Measurements from ENCODE around the gene FBXL19.
"Not testable (repeated sequence)": the region's sequence is repeated elsewhere in the genome, so short reads cannot be mapped to it uniquely, and the experiment has no call there.

FBXL19 gene

DNA sequence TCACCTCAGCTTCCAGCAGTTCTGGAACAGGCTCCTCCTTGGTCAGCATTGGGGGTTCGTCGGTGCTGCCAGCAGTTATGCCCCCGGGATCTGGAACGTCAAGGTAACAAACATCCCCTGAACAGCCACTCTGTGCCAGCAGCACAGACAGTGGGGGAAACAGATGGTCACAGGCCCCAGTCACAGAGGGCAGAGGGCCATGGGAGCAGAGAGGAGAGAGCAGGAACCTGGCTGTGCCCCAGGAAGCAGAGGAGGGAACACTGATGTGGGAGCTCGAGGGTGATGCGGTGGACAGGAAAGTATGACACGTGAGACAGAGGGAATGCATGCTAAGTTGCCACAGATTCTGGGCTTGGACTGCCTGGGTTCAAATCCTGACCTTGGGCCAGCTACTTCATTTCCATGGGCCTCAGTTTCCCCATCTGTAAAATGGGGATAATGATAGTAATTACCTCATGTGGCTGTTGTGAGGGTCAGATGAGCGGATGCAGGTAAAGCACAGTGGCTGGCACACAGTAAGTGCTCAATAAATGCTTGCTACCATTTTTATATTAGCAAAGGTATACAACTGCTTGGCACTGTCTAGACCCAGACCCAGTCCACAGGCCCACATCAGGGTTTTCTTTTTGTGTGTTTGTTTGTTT, 34.4 kb upstream of the FBXL19 start:
- no peak overlapping the region for H3K4me3 ChIP-seq (ENCODE audit: low read length)
- peaks cover 17% of the 10 kb centered on the region for H3K4me1 ChIP-seq (ENCODE audit: control insufficient read depth, low read length)
- peaks cover 20% of the 10 kb centered on the region for H3K36me3 ChIP-seq (ENCODE audit: control insufficient read depth, low read length)
- H3K9me3 ChIP-seq (ENCODE audit: control insufficient read depth, insufficient read depth, low read length), result no peaks in the 10 kb centered on the region
- no peaks in the 10 kb centered on the region for H3K27me3 ChIP-seq (ENCODE audit: control insufficient read depth, low read length)
- H3K9me2 ChIP-seq (replicated peaks; ENCODE audit: control insufficient read depth, low read length), result no peaks in the 10 kb centered on the region
- peaks cover 10% of the 10 kb centered on the region for H3K79me2 ChIP-seq (ENCODE audit: control insufficient read depth, low read length)
- H3K27ac ChIP-seq (ENCODE audit: low read depth, low read length), result no peak overlapping the region
- no peaks in the 10 kb centered on the region; the same call in 1 of the 2 replicates for H3F3A ChIP-seq (ENCODE audit: control insufficient read depth, insufficient read depth)
- H3K4me2 ChIP-seq (ENCODE audit: low read length), result no peak overlapping the region
- TF ChIP-seq EZH2phosphoT487 (IDR thresholded peaks at IDR 0.05; ENCODE audit: borderline replicate concordance, low read length), result no peak
- TF ChIP-seq, protein P1, sequence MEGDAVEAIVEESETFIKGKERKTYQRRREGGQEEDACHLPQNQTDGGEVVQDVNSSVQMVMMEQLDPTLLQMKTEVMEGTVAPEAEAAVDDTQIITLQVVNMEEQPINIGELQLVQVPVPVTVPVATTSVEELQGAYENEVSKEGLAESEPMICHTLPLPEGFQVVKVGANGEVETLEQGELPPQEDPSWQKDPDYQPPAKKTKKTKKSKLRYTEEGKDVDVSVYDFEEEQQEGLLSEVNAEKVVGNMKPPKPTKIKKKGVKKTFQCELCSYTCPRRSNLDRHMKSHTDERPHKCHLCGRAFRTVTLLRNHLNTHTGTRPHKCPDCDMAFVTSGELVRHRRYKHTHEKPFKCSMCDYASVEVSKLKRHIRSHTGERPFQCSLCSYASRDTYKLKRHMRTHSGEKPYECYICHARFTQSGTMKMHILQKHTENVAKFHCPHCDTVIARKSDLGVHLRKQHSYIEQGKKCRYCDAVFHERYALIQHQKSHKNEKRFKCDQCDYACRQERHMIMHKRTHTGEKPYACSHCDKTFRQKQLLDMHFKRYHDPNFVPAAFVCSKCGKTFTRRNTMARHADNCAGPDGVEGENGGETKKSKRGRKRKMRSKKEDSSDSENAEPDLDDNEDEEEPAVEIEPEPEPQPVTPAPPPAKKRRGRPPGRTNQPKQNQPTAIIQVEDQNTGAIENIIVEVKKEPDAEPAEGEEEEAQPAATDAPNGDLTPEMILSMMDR (IDR thresholded peaks at IDR 0.05; ENCODE audit: low read depth, low read length, poor library complexity, severe bottlenecking), result no peak
- H4K20me1 ChIP-seq (ENCODE audit: control insufficient read depth, insufficient read depth, low read depth, low read length), result no peaks in the 10 kb centered on the region

DNA sequence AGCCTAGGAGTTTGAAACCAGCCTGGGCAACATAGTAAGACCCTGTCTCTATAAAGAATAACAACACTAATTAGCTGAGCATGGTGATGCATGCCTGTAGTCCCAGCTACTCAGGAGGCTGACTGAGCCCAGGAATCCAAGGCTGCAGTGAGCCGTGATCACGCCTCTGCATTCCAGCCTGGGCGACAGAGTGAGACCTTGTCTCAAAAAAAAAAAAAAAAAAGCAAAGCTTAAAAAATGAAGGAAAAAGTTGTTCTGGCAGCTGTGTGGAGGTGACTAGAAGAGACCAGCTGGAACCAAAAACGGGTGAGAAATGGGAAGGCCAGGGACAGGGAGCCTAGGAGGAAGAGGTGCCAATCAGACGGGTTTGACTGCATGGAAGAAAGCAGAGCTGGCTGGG, 33.7 kb upstream of the FBXL19 start:
- Histone ChIP-seq H3K36me3 (ENCODE audit: control insufficient read depth, low read length) (peaks cover 20% of the 10 kb centered on the region), H3K79me2 (ENCODE audit: control insufficient read depth, low read length) (peaks cover 10% of the 10 kb centered on the region), H4K20me1 (ENCODE audit: control insufficient read depth, insufficient read depth, low read depth, low read length) (no peaks in the 10 kb centered on the region), H3K9me3 (ENCODE audit: control insufficient read depth, insufficient read depth, low read length) (no peaks in the 10 kb centered on the region), H3F3A (ENCODE audit: control insufficient read depth, insufficient read depth) (peaks cover 6% of the 10 kb centered on the region), H3K4me2 (ENCODE audit: low read length) (no peak overlapping the region), H3K27ac (ENCODE audit: low read depth, low read length) (no peak overlapping the region), H3K9me2 (replicated peaks; ENCODE audit: control insufficient read depth, low read length) (no peaks in the 10 kb centered on the region), H3K27me3 (ENCODE audit: control insufficient read depth, low read length) (no peaks in the 10 kb centered on the region), H3K4me1 (ENCODE audit: control insufficient read depth, low read length) (peaks cover 22% of the 10 kb centered on the region), H3K4me3 (ENCODE audit: low read length) (no peak overlapping the region)
- TF ChIP-seq, protein P1 (IDR thresholded peaks at IDR 0.05; ENCODE audit: low read depth, low read length, poor library complexity, severe bottlenecking), result no peak
- no peak for TF ChIP-seq EZH2phosphoT487 (IDR thresholded peaks at IDR 0.05; ENCODE audit: borderline replicate concordance, low read length)

DNA sequence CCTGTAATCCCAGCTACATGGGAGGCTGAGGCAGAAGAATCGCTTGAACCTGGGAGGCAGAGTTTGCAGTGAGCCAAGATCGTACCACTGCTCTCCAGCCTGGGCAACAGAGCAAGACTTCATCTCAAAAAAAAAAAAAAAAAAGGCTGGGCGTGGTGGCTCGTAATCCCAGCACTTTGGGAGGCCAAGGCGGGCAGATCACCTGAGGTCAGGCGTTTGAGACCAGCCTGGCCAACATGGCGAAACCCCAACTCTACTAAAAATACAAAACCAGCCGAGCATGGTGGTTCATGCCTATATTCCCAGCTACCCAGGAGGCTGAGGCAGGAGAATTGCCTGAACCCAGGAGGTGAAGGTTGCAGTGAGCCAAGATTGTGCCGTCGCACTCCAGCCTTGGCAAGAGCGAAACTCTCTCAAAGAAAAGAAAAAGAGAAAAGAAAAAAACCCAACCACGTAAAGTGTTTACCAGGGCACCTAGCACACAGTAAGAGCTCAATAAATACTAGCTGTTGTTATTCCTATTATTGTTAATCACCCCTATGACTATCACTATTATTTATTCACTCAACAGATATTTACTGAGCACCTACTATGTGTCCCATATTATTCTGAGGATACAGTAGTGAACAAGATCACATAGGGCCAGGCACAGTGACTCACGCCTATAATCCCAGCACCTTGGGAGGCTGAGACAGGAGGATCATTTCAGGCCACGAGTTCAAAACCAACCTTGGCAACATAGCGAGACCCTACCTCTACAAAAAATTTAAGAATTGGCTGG, 32.1 kb upstream of the FBXL19 start:
- H3K9me2 ChIP-seq (replicated peaks; ENCODE audit: control insufficient read depth, low read length); H3K27ac ChIP-seq (ENCODE audit: low read depth, low read length); H4K20me1 ChIP-seq (ENCODE audit: control insufficient read depth, insufficient read depth, low read depth, low read length); H3K4me2 ChIP-seq (ENCODE audit: low read length); H3K4me3 ChIP-seq (ENCODE audit: low read length); H3K27me3 ChIP-seq (ENCODE audit: control insufficient read depth, low read length); H3K9me3 ChIP-seq (ENCODE audit: control insufficient read depth, insufficient read depth, low read length): not testable (repeated sequence)
- Histone ChIP-seq H3F3A (ENCODE audit: control insufficient read depth, insufficient read depth) (peaks cover 17% of the 10 kb centered on the region), H3K4me1 (ENCODE audit: control insufficient read depth, low read length) (peaks cover 33% of the 10 kb centered on the region), H3K36me3 (ENCODE audit: control insufficient read depth, low read length) (peaks cover 19% of the 10 kb centered on the region), H3K79me2 (ENCODE audit: control insufficient read depth, low read length) (peaks cover 10% of the 10 kb centered on the region)

All from DOHH2 (cell line).